HepG2 (cell line): ENCODE results near the gene CDK9.

ENCODE experiments used
- ATF7-NPFF ChIP-seq: sonication (generic); formaldehyde crosslinking; IDR thresholded peaks from 2 replicates; pipeline ENCODE4 v1.8.1; 2023; ENCODE audit warnings: mild to moderate bottlenecking, low read depth, missing genetic modification reagents, moderate library complexity
- CREB1 ChIP-seq, 2 experiments: fragments of 450-650 bp in 1 of 2; IDR thresholded peaks; 2 replicates each; pipeline ENCODE4 v1.6.1; 2016 to 2017; ENCODE audit warnings: control low read depth in 1 of 2, mild to moderate bottlenecking in 1 of 2, missing compliant biosample characterization in 1 of 2, missing genetic modification characterization in 1 of 2
- EP300 ChIP-seq, 3 experiments: sonication (generic) in 1 of 3; formaldehyde crosslinking in 1 of 3; IDR thresholded peaks; 2 replicates each; pipeline versions ENCODE4 v1.5.1 to v1.6.1; 2011 to 2020; ENCODE audit warnings: low read depth in 2 of 3, low read length in 2 of 3, borderline replicate concordance in 1 of 3, improper control_type of control experiment in 1 of 3, mild to moderate bottlenecking in 1 of 3, missing genetic modification reagents in 1 of 3, moderate library complexity in 1 of 3
- ETV5 ChIP-seq: IDR thresholded peaks from 2 replicates; pipeline ENCODE4 v1.6.1; 2018; ENCODE audit warnings: missing biosample characterization, missing genetic modification reagents, inconsistent platforms, borderline replicate concordance
- EZH2 ChIP-seq: conservative IDR thresholded peaks from 2 replicates; pipeline ENCODE4 v1.6.1; 2012; ENCODE audit warnings: mild to moderate bottlenecking, low read depth, low read length, moderate library complexity
- HNRNPL ChIP-seq: fragments of 200-400 bp; formaldehyde crosslinking; IDR thresholded peaks from 2 replicates; pipeline ENCODE4 v1.6.1; 2017; ENCODE audit warnings: mild to moderate bottlenecking, low read depth, low read length
- RBFOX2 ChIP-seq: fragments of 200-400 bp; formaldehyde crosslinking; IDR thresholded peaks from 2 replicates; pipeline ENCODE4 v1.6.1; 2017; ENCODE audit warnings: low read depth, mild to moderate bottlenecking, low read length
- ZNF441 ChIP-seq: sonication (generic); formaldehyde crosslinking; IDR thresholded peaks from 2 replicates; pipeline ENCODE4 v1.7.0; 2021; ENCODE audit warnings: missing genetic modification reagents, borderline replicate concordance
- ZNF644 ChIP-seq: IDR thresholded peaks from 2 replicates; pipeline ENCODE4 v1.6.1; 2016; ENCODE audit warnings: low read depth
- TF ChIP-seq, protein P1 (sequence below): sonication (generic); formaldehyde crosslinking; IDR thresholded peaks from 2 replicates; pipeline ENCODE4 v1.4.0; 2020; ENCODE audit warnings: missing genetic modification reagents, borderline replicate concordance
- TF ChIP-seq, protein P2 (sequence below): sonication (generic); formaldehyde crosslinking; IDR thresholded peaks from 2 replicates; pipeline ENCODE4 v1.5.0; 2020; ENCODE audit warnings: mild to moderate bottlenecking, missing genetic modification reagents, moderate library complexity
- TF ChIP-seq, protein P3 (sequence below): sonication (generic); formaldehyde crosslinking; conservative IDR thresholded peaks from 2 replicates; pipeline ENCODE4 v1.4.0; 2020; ENCODE audit warnings: missing genetic modification reagents
- TF ChIP-seq, protein P4 (sequence below), 2 experiments: sonication (generic) in 1 of 2; formaldehyde crosslinking in 1 of 2; IDR thresholded peaks; 2 replicates each; pipeline versions ENCODE4 v1.6.1 to v1.9.0; 2014 to 2022; ENCODE audit warnings: antibody characterized with exemption in 1 of 2, borderline replicate concordance in 1 of 2, inconsistent platforms in 1 of 2, low read depth in 1 of 2, missing genetic modification reagents in 1 of 2

DNA sequence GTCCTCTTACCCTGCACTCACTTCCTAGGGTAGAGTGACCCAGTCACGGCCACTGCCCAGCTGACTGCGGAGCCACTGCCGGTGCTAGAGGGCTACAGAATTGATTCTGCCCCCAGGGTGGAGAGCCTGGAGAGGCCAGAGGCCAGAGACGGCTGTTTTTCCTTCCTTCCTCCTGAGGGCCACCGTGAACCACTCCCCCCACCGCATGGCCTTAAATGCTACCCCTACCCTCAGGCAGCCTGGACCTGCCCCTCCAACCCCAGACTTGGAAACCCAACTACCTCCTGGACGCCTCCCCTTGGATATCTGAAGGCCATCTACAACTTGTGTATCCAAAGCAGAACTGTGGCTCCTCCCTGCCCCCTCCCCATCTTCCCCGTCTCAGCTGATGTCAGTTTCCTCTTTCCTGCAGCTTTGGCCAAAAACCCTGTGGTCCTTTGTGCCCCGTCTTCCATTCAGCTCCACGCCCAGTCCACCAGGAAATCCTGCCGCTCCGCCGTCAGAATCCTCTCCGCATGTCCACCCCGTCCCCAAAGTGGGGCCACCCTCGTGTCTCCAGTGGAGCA, 23.6 kb upstream of the CDK9 start:
- TF ChIP-seq CREB1 (IDR thresholded peaks at IDR 0.05) (no peak), CREB1 (CRISPR knock-in tag; IDR thresholded peaks at IDR 0.05) (no peak), ETV5 (CRISPR knock-in tag) (no peak), EZH2 (no peak), HNRNPL (no peak), ZNF644 (CRISPR knock-in tag) (no peak), ATF7-NPFF (CRISPR knock-in tag) (no peak), ZNF441 (CRISPR knock-in tag) (no peak), RBFOX2 (no peak), EP300 (IDR thresholded peaks at IDR 0.05; ENCODE audit: low read depth in 2 of 2, low read length in 2 of 2) (no peak), EP300 (CRISPR knock-in tag; IDR thresholded peaks at IDR 0.05; ENCODE audit: borderline replicate concordance) (no peak)
- TF ChIP-seq, protein P1, sequence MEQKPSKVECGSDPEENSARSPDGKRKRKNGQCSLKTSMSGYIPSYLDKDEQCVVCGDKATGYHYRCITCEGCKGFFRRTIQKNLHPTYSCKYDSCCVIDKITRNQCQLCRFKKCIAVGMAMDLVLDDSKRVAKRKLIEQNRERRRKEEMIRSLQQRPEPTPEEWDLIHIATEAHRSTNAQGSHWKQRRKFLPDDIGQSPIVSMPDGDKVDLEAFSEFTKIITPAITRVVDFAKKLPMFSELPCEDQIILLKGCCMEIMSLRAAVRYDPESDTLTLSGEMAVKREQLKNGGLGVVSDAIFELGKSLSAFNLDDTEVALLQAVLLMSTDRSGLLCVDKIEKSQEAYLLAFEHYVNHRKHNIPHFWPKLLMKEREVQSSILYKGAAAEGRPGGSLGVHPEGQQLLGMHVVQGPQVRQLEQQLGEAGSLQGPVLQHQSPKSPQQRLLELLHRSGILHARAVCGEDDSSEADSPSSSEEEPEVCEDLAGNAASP (CRISPR knock-in tag): no peak
- TF ChIP-seq, protein P2, sequence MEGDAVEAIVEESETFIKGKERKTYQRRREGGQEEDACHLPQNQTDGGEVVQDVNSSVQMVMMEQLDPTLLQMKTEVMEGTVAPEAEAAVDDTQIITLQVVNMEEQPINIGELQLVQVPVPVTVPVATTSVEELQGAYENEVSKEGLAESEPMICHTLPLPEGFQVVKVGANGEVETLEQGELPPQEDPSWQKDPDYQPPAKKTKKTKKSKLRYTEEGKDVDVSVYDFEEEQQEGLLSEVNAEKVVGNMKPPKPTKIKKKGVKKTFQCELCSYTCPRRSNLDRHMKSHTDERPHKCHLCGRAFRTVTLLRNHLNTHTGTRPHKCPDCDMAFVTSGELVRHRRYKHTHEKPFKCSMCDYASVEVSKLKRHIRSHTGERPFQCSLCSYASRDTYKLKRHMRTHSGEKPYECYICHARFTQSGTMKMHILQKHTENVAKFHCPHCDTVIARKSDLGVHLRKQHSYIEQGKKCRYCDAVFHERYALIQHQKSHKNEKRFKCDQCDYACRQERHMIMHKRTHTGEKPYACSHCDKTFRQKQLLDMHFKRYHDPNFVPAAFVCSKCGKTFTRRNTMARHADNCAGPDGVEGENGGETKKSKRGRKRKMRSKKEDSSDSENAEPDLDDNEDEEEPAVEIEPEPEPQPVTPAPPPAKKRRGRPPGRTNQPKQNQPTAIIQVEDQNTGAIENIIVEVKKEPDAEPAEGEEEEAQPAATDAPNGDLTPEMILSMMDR (CRISPR knock-in tag): no peak
- TF ChIP-seq, protein P3, sequence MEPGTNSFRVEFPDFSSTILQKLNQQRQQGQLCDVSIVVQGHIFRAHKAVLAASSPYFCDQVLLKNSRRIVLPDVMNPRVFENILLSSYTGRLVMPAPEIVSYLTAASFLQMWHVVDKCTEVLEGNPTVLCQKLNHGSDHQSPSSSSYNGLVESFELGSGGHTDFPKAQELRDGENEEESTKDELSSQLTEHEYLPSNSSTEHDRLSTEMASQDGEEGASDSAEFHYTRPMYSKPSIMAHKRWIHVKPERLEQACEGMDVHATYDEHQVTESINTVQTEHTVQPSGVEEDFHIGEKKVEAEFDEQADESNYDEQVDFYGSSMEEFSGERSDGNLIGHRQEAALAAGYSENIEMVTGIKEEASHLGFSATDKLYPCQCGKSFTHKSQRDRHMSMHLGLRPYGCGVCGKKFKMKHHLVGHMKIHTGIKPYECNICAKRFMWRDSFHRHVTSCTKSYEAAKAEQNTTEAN (CRISPR knock-in tag): no peak
- TF ChIP-seq, protein P4, sequence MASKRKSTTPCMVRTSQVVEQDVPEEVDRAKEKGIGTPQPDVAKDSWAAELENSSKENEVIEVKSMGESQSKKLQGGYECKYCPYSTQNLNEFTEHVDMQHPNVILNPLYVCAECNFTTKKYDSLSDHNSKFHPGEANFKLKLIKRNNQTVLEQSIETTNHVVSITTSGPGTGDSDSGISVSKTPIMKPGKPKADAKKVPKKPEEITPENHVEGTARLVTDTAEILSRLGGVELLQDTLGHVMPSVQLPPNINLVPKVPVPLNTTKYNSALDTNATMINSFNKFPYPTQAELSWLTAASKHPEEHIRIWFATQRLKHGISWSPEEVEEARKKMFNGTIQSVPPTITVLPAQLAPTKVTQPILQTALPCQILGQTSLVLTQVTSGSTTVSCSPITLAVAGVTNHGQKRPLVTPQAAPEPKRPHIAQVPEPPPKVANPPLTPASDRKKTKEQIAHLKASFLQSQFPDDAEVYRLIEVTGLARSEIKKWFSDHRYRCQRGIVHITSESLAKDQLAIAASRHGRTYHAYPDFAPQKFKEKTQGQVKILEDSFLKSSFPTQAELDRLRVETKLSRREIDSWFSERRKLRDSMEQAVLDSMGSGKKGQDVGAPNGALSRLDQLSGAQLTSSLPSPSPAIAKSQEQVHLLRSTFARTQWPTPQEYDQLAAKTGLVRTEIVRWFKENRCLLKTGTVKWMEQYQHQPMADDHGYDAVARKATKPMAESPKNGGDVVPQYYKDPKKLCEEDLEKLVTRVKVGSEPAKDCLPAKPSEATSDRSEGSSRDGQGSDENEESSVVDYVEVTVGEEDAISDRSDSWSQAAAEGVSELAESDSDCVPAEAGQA (IDR thresholded peaks at IDR 0.05; ENCODE audit: low read depth): no peak
- TF ChIP-seq, protein P4 (CRISPR knock-in tag; IDR thresholded peaks at IDR 0.05; ENCODE audit: borderline replicate concordance): no peak
